Activated T-cell treated with anti-CD3 and anti-CD28 coated beads, Interleukin-2, amount 50 U/mL, for 1 hour (primary cell): Measurements from ENCODE around the gene FEM1B.

Source experiments
- DNase-seq: peaks from one replicate; pipeline ENCODE4 v3.0.0-alpha.2; 2020

FEM1B gene

GRCh38 chr15:68330416-68330815, 52.9 kb downstream of the FEM1B start:
- no peak for DNase-seq

DNA sequence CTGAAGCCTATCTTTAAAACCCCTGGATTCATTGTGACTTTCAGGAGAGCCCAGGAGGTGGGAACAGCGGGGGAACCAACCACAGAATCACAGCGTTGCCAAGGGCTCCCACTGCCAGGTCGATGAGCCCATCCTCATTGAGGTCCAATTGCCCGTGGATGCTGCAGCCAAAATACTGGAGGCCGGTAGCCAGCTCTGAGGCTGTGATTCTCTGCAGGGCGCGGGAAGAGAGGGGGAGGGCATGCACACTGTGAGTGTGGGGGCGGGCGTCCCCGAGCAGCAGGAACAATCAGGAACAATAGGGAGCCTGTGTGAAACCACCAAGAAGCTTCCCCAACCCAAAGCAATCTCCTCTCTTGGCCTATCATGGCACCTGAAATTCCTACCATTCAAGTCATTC, 53.4 kb downstream of the FEM1B start:
- no peak for DNase-seq

DNA sequence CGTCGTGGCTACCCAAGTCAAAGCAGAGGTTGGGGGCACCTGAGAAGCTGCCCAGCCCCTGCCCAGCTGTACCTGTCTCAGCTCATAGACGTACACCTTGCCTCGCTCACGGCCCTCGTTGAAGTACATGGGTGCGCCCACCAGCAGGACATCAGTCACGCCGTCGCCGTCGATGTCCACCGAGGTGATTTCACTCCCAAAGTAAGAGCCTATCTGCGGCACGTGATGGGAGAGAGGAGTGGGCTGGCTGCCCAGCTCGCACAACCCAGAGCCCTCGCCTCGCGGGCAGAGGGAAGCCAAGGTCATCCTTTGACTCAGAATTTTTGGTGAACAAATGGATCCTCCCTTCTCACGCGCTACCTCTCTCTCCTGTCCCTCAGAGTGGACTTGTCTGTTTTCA, 54.7 kb downstream of the FEM1B start:
- DNase-seq: no peak

GRCh38 chr15:68333775-68334470, 56.4 kb downstream of the FEM1B start:
- no peak for DNase-seq

DNA sequence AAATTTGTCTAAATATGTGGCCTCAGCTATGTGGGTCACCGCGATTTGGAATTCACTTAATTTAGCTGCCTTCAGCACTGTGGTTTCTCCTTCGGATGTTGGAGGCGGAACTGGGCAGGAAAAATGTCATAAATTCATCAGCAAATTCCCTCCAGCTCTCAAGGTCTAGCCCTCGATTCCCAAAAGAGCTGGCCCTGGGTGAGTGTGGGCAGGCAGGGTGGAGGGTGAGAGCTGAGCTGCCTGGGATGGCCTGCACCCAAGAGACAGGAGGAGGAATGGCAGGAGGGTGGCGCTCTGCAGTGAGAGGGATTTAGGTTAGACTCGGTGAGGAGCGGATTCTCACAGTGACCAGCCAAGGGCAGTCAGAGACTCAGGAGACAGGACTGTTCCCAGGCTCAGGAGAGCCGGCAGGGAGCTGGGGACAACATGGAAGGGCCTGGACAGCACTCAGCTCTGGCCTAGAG, 57.1 kb downstream of the FEM1B start:
- DNase-seq: no peak

DNA sequence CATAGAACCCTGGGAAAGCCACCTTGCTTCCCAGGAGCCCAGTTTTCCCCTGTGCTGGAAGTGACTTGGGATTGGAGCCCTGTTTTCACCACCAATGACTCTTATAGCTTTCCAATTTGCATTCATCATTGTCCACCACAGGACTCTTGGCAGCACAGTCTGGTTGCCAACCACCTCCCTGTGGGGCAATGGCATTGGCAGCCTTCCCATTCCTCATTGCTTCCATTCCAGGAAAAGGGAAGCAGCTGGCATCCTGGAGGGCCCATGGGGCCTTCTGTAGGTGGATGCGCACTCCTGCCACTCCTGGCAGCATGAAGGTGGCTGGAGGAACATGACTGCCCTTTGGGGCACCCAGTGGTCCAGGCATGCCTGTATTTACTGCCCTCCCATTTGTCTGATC, 57.7 kb downstream of the FEM1B start:
- no peak for DNase-seq

- DNase-seq: no peak
Observed at GRCh38 chr15:68335655-68336054, 58.1 kb downstream of the FEM1B start.

DNA sequence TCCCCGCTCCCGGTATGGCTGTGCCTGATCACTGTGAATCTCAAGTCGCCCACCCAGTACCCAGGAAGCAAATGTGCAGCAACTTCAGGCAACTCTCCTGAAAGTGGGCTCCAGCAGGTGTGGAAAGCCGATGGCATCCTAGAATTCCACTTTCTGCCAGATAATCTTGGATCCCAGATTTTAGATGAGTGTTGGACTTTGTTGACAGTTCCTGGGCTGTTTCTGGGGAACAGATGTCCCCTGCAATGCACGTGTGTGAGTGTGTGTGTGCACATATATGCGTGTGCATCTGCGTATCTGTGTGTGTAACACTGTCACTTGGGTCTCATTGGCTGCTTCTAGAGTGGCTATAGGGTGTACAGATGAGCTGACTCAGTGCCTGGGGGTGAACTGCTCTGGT, 59.0 kb downstream of the FEM1B start:
- DNase-seq: no peak

DNA sequence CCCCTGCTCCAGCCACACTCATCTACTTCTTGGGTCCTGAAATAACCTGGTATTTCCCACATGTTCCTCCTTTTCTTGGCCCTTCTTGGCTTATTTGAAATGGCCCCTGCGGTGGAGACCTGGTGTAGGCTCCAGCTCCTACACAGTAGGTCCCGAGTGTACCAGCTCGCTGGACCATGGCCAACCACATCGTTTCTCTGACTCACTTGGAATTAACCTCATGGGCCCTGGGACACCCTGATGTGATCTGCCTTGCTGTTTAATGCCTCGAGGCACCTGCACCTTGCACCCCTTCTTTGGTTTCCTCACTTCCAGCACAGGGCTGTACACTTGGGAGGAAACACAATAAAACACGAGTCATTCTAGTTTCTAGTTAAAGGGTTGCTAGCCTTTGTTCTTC, 60.3 kb downstream of the FEM1B start:
- DNase-seq: no peak

DNA sequence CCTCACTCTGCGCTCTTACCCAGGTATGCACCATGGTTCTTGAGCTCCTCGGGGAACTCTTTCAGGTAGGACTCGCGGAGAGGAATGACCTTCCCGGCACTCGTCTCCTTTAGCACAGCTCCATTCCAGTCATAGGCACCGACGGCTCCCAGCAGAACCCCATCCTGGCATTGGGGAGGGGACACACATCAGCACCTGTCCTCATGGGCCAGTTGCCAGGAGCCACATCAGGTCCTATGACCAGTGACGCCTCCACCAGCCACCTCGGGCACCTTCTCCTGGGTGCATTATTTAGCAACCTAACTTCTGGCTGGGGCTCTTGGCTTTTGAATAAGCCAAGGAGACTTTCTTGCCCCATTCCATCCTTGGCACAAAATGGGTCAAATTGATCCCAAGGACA, 61.9 kb downstream of the FEM1B start:
- DNase-seq: no peak

GRCh38 chr15:68340726-68341671, 63.5 kb downstream of the FEM1B start:
- no peak for DNase-seq

- no peak for DNase-seq
Observed at GRCh38 chr15:68341760-68342725, 64.5 kb downstream of the FEM1B start.

GRCh38 chr15:68343579-68344225, 66.2 kb downstream of the FEM1B start:
- no peak for DNase-seq

DNA sequence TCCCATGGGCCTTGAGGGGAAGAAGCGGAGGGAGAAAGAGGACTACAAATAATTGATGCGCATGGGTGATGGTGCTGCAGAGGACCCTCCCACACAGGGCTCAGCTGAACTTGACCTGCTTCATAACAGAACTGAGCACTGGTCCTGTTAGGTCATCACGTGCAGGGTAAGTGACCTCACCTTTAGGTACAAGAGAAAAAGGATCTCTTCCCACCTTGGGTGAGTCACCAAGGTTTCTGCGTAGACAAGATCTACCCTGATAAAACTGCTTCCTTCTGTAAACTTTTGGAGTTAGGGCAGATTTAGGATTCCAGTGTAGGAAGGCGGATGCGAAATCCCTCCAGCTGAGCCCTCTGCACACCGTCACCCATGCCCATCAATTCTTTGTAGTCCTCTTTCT, 67.1 kb downstream of the FEM1B start:
- DNase-seq: no peak
